K562 (cell line): ENCODE results near the gene INSL3. TPM values are rescaled to one million over a fixed set of nuclear protein-coding genes. Genes with fewer than 3 reads are reported as not detected.

Experiments used
- BMI1 ChIP-seq: fragments of 150-350 bp; IDR thresholded peaks from 2 replicates; pipeline ENCODE4 v1.6.1; 2014; ENCODE audit warnings: low read length
- CSDE1 ChIP-seq, 2 experiments: fragments of 450-650 bp; IDR thresholded peaks; 2 replicates each; pipeline ENCODE4 v1.6.1; 2016; ENCODE audit warnings: mild to moderate bottlenecking in 1 of 2
- ELF2 ChIP-seq: fragments of 250-450 bp; sonication (Bioruptor Pico); IDR thresholded peaks from 2 replicates; pipeline ENCODE4 v1.5.0; 2021; ENCODE audit warnings: mild to moderate bottlenecking
- EP300 ChIP-seq: IDR thresholded peaks from 2 replicates; pipeline ENCODE4 v1.6.1; 2012; ENCODE audit warnings: low read length, improper control_type of control experiment
- ETS2 ChIP-seq: IDR thresholded peaks from 2 replicates; pipeline ENCODE4 v1.6.1; 2016; ENCODE audit warnings: borderline replicate concordance, missing genetic modification characterization, mild to moderate bottlenecking, moderate library complexity, missing compliant biosample characterization; ENCODE audit not compliant: poor library complexity, severe bottlenecking
- HDAC1 ChIP-seq, 2 experiments: fragments of 450-650 bp; IDR thresholded peaks; 2 replicates each; pipeline ENCODE4 v1.6.1; 2016 to 2017; ENCODE audit warnings: inconsistent platforms in 1 of 2, mild to moderate bottlenecking in 1 of 2, moderate library complexity in 1 of 2
- HMG20A ChIP-seq: fragments of 450-650 bp; formaldehyde crosslinking; conservative IDR thresholded peaks from 2 replicates; pipeline ENCODE4 v1.4.0; 2020; ENCODE audit warnings: mild to moderate bottlenecking, mixed read lengths
- HNRNPUL1 ChIP-seq: fragments of 200-400 bp; formaldehyde crosslinking; IDR thresholded peaks from 2 replicates; pipeline ENCODE4 v1.6.1; 2017; ENCODE audit warnings: low read length
- KDM1A ChIP-seq, 2 experiments: fragments of 450-650 bp; IDR thresholded peaks; 2 replicates each; pipeline ENCODE4 v1.6.1; 2016; ENCODE audit warnings: mild to moderate bottlenecking in 2 of 2
- KLF1 ChIP-seq: fragments of 450-650 bp; IDR thresholded peaks from 2 replicates; pipeline ENCODE4 v1.6.1; 2016; ENCODE audit warnings: missing genetic modification characterization, missing compliant biosample characterization
- MEF2A ChIP-seq: IDR thresholded peaks from 2 replicates; pipeline ENCODE4 v1.6.1; 2011; ENCODE audit warnings: low read depth, mild to moderate bottlenecking, low read length, moderate library complexity; ENCODE audit not compliant: control insufficient read depth
- NELFE ChIP-seq: IDR thresholded peaks from 2 replicates; pipeline ENCODE4 v1.6.1; 2011; ENCODE audit warnings: mild to moderate bottlenecking; ENCODE audit not compliant: insufficient read depth, insufficient read length
- RHOXF2B ChIP-seq: fragments of 250-450 bp; sonication (Bioruptor Pico); conservative IDR thresholded peaks from 2 replicates; pipeline ENCODE4 v1.5.1; 2021
- SIN3A ChIP-seq, 2 experiments: fragments of 150-350 bp in 1 of 2; IDR thresholded peaks; 2 replicates each; pipeline ENCODE4 v1.6.1; 2011 to 2016; ENCODE audit warnings: borderline replicate concordance in 2 of 2, low read depth in 2 of 2, low read length in 2 of 2, mild to moderate bottlenecking in 2 of 2, moderate library complexity in 2 of 2; ENCODE audit not compliant: control insufficient read depth in 1 of 2
- STAT5B ChIP-seq: fragments of 250-450 bp; sonication (Bioruptor Pico); IDR thresholded peaks from 2 replicates; pipeline ENCODE4 v1.8.0; 2021; ENCODE audit warnings: mild to moderate bottlenecking, inconsistent platforms
- YY1 ChIP-seq, 3 experiments: IDR thresholded peaks; 2 replicates each; pipeline ENCODE4 v1.6.1; 2011; ENCODE audit warnings: low read length in 2 of 3, mild to moderate bottlenecking in 2 of 3, moderate library complexity in 2 of 3, borderline replicate concordance in 1 of 3, control low read depth in 1 of 3, low read depth in 1 of 3; ENCODE audit not compliant: insufficient read depth in 3 of 3, insufficient replicate concordance in 2 of 3, control insufficient read depth in 1 of 3, insufficient read length in 1 of 3; ENCODE audit errors: extremely low read depth in 1 of 3
- ZFX ChIP-seq: sonication (generic); formaldehyde crosslinking; IDR thresholded peaks from 2 replicates; pipeline ENCODE4 v1.8.0; 2022; ENCODE audit warnings: mild to moderate bottlenecking, missing genetic modification reagents, moderate library complexity
- ZNF253 ChIP-seq: fragments of 250-450 bp; sonication (Bioruptor Pico); conservative IDR thresholded peaks from 2 replicates; pipeline ENCODE4 v1.6.1; 2021; ENCODE audit warnings: mild to moderate bottlenecking
- ZNF644 ChIP-seq: fragments of 200-800 bp; sonication (Bioruptor generic); IDR thresholded peaks from 2 replicates; pipeline ENCODE4 v1.6.1; 2016; ENCODE audit warnings: low read depth, missing genetic modification characterization, missing compliant biosample characterization
- ZNF77 ChIP-seq: fragments of 250-450 bp; sonication (Bioruptor Pico); IDR thresholded peaks from 2 replicates; pipeline ENCODE4 v1.5.0; 2020
- polyA plus RNA-seq, 8 experiments: library from polyadenylated mRNA; depleted of rRNA in 4 of 8; stranded (reverse) in 5 of 8; unstranded in 3 of 8; fragments of >200 nt; fragmentation: Nextera tagmentation in 2 of 8; fragmentation: Illumina TruSeq in 1 of 8; extraction: Ambion mirVana in 2 of 8; extraction: Trizol in 1 of 8; gene quantifications; 2 replicates each; pipeline versions ENCODE4 v1.2.1 to v1.2.3, GENCODE V29; 2011 to 2014; ENCODE audit warnings: inconsistent platforms in 1 of 8, missing spikeins in 1 of 8
- total RNA-seq, 7 experiments: library from RNA; depleted of rRNA in 6 of 7; stranded (reverse); fragments of >200 nt in 6 of 7; fragmentation: Illumina TruSeq in 2 of 7; extraction: Trizol in 2 of 7; gene quantifications; 2 replicates each; pipeline versions ENCODE4 v1.2.1 to v1.2.3, GENCODE V29; 2011 to 2021; ENCODE audit warnings: low replicate concordance in 1 of 7
- TF ChIP-seq, protein P1 (sequence below): IDR thresholded peaks from 2 replicates; pipeline ENCODE4 v1.6.1; 2012; ENCODE audit warnings: low read depth, low read length, improper control_type of control experiment, borderline replicate concordance
- TF ChIP-seq, protein P2 (sequence below): fragments of 450-650 bp; formaldehyde crosslinking; IDR thresholded peaks from 2 replicates; pipeline ENCODE4 v1.4.0; 2020; ENCODE audit warnings: mild to moderate bottlenecking, moderate library complexity
- TF ChIP-seq, protein P3 (sequence below), 2 experiments: IDR thresholded peaks; 2 replicates each; pipeline ENCODE4 v1.6.1; 2011; ENCODE audit warnings: borderline replicate concordance in 1 of 2, control low read depth in 1 of 2, low read depth in 1 of 2, low read length in 1 of 2, mild to moderate bottlenecking in 1 of 2, mixed read lengths in 1 of 2, moderate library complexity in 1 of 2; ENCODE audit not compliant: insufficient read depth in 1 of 2, insufficient read length in 1 of 2, poor library complexity in 1 of 2, severe bottlenecking in 1 of 2; ENCODE audit errors: extremely low read depth in 1 of 2

Gene INSL3
- total and polyA plus RNA-seq, 9 of the 15 experiments (the other 6 are each of a cell fraction or from before 2014, with no cell fraction given): not detected

DNA sequence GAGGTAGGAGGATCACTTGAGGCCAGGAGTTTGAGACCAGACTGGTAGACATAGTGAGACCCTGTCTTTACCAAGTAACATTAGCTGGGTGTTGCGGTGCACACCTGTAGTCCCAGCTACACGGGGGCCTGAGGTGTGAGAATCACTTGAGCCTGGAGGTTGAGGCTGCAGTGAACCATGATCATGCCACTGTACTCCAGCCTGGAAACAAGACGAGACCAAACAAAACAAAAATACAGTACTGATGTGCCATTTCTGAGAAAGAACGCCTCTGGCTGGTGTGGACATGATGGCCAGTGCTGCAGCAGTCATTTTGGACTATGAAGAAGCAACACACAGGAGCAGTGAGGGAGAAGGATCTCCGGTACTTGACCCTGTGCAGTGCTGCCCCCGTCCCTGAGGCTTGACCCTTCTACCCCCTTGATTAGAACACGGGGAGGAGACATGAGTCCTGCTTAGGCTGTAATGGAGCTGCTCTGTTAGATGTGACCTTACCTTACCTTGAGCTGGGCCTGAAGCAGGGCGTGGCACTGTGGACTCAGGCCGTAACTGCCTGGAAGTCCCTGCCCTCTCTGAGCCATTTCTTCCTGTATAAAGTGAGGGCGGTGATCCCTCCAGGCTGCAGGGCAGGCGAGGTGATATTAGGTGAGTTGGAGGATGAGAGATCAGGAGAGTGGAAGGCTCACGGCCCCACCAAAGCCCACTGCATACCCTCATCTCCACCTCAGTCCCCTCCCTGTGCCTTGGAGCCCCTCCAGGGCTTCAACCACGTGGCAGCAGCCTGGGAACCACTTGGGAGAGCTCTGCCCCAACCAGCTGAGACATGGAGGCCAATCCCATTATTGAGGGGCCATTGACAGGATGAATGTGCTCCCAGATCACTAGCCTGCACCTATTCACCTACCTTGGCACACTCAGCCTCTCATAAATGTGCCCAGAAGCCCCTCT lies 44.3 kb upstream of the INSL3 start (continued):
- TF ChIP-seq ZNF253: no peak
- peak in 1 of 2 experiments; percentile 9; a peak in 1 of 4 replicates for TF ChIP-seq KDM1A (IDR thresholded peaks at IDR 0.05)
- no peak for TF ChIP-seq EP300
- peak; percentile 87; the same call in 1 of the 2 replicates for TF ChIP-seq HNRNPUL1
- TF ChIP-seq ZNF77 (CRISPR knock-in tag): no peak
- no peak for TF ChIP-seq BMI1
- TF ChIP-seq KLF1 (tag): 0 out of 2 replicates have a peak, but pooled peaks have one; percentile 73
- TF ChIP-seq, protein P1, sequence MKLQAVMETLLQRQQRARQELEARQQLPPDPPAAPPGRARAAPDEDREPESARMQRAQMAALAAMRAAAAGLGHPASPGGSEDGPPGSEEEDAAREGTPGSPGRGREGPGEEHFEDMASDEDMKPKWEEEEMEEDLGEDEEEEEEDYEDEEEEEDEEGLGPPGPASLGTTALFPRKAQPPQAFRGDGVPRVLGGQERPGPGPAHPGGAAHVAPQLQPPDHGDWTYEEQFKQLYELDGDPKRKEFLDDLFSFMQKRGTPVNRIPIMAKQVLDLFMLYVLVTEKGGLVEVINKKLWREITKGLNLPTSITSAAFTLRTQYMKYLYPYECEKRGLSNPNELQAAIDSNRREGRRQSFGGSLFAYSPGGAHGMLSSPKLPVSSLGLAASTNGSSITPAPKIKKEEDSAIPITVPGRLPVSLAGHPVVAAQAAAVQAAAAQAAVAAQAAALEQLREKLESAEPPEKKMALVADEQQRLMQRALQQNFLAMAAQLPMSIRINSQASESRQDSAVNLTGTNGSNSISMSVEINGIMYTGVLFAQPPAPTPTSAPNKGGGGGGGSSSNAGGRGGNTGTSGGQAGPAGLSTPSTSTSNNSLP: no peak
- TF ChIP-seq MEF2A: no peak
- TF ChIP-seq SIN3A (IDR thresholded peaks at IDR 0.05; ENCODE audit: borderline replicate concordance in 2 of 2, control insufficient read depth in 1 of 2, low read depth in 2 of 2, low read length in 2 of 2): no peak
- no peak for TF ChIP-seq CSDE1 (IDR thresholded peaks at IDR 0.05)
- peak in 1 of 3 experiments; percentile 60 for TF ChIP-seq YY1 (IDR thresholded peaks at IDR 0.05; ENCODE audit: borderline replicate concordance in 1 of 3, control insufficient read depth in 1 of 3, extremely low read depth in 1 of 3, insufficient read depth in 3 of 3, insufficient read length in 1 of 3, insufficient replicate concordance in 2 of 3, low read depth in 1 of 3, low read length in 2 of 3)
- TF ChIP-seq STAT5B (CRISPR knock-in tag): no peak
- TF ChIP-seq ETS2 (tag): no peak
- TF ChIP-seq, protein P2, sequence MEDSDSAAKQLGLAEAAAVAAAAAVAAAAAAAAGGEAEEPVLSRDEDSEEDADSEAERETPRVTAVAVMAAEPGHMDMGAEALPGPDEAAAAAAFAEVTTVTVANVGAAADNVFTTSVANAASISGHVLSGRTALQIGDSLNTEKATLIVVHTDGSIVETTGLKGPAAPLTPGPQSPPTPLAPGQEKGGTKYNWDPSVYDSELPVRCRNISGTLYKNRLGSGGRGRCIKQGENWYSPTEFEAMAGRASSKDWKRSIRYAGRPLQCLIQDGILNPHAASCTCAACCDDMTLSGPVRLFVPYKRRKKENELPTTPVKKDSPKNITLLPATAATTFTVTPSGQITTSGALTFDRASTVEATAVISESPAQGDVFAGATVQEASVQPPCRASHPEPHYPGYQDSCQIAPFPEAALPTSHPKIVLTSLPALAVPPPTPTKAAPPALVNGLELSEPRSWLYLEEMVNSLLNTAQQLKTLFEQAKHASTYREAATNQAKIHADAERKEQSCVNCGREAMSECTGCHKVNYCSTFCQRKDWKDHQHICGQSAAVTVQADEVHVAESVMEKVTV (CRISPR knock-in tag): no peak
- no peak for TF ChIP-seq HMG20A (CRISPR knock-in tag)
- TF ChIP-seq ELF2 (CRISPR knock-in tag): no peak
- TF ChIP-seq ZNF644 (tag): no peak
- no peak for TF ChIP-seq RHOXF2B (CRISPR knock-in tag)
- no peak for TF ChIP-seq NELFE
- no peak for TF ChIP-seq ZFX
- no peak for TF ChIP-seq HDAC1 (IDR thresholded peaks at IDR 0.05)
- TF ChIP-seq, protein P3, sequence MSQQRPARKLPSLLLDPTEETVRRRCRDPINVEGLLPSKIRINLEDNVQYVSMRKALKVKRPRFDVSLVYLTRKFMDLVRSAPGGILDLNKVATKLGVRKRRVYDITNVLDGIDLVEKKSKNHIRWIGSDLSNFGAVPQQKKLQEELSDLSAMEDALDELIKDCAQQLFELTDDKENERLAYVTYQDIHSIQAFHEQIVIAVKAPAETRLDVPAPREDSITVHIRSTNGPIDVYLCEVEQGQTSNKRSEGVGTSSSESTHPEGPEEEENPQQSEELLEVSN (IDR thresholded peaks at IDR 0.05; ENCODE audit: borderline replicate concordance in 1 of 2, extremely low read depth in 1 of 2, insufficient read depth in 1 of 2, insufficient read length in 1 of 2, low read depth in 1 of 2, low read length in 1 of 2, poor library complexity in 1 of 2, severe bottlenecking in 1 of 2): peak; percentile 30 to 33
